Chondrocyte (in vitro differentiated cells): ENCODE results near the gene CEP89. TPM values are rescaled to one million over a fixed set of nuclear protein-coding genes. Genes with fewer than 3 reads are reported as not detected.

Source experiments
- DNase-seq: peaks from one replicate; pipeline ENCODE4 v3.0.0; 2021; ENCODE audit warnings: mixed read lengths, low spot score
- H3K27ac Mint-ChIP-seq: one replicate; pipeline ENCODE4 v1.8.0; 2021; ENCODE audit warnings: mild to moderate bottlenecking, moderate library complexity, mixed read lengths; ENCODE audit not compliant: unreplicated experiment
- H3K27me3 Mint-ChIP-seq: 2 replicates; pipeline ENCODE4 v1.8.0; 2021; ENCODE audit warnings: low read depth, mixed read lengths
- H3K36me3 Mint-ChIP-seq: 2 replicates; pipeline ENCODE4 v1.8.0; 2021; ENCODE audit warnings: low read depth, mixed read lengths
- H3K4me1 Mint-ChIP-seq: 2 replicates; pipeline ENCODE4 v1.8.0; 2021; ENCODE audit warnings: low read depth, mild to moderate bottlenecking, mixed read lengths
- H3K4me3 Mint-ChIP-seq: one replicate; pipeline ENCODE4 v1.8.0; 2021; ENCODE audit warnings: mild to moderate bottlenecking, moderate library complexity, mixed read lengths; ENCODE audit not compliant: unreplicated experiment
- H3K9me3 Mint-ChIP-seq: 2 replicates; pipeline ENCODE4 v1.8.0; 2021; ENCODE audit warnings: low read depth, mixed read lengths
- CTCF ChIP-seq: fragments of 200-600 bp; sonication (generic); IDR thresholded peaks from 2 replicates; pipeline ENCODE4 v1.5.0; 2021; ENCODE audit warnings: antibody characterized with exemption, mild to moderate bottlenecking, moderate library complexity
- total RNA-seq: library from RNA; stranded (reverse); gene quantifications from 3 replicates; pipeline ENCODE4 v1.2.1, GENCODE V29; 2021

Gene CEP89
- total RNA-seq, 1 donor from 2014 or later, result 29.8 TPM

DNA sequence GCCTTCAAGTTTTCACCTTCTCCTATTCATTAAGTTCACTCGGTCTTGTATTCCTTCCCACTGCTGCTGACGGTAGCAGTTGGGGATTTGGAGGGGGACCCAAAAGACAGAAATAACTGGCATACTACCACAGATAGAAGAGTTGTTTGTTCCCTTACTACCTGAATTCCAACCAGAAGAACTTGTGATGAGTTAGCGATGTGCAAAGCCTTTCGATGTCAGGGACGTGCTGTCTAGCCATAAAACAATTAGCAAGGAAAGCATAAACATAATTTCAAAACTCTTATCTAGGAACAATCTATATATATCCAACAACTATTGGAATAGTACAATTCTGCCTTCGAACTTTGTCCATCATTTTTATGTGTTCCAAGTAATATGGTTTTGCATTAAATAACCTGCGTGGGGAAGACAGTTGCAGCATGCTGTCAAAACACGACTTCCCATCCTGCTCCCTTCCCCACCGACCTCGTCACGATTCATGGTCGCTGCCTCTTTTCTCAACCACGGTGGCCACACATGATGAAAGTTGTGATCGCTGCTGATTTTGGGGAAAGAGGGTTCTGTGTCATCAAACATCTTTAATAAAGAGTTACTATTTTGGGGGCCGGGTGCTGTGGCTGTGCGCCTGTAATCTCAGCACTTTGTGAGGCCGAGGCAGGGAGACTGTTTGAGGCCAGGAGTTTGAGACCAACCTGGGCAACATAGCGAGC, 98.4 kb downstream of the CEP89 start:
- H3K4me3 Mint-ChIP-seq, result no peak overlapping the region
- no peak overlapping the region for H3K27ac Mint-ChIP-seq
- H3K9me3 Mint-ChIP-seq, result no peaks in the 10 kb centered on the region
- peaks cover 5% of the 10 kb centered on the region for H3K36me3 Mint-ChIP-seq
- no peak for DNase-seq
- no peaks in the 10 kb centered on the region for H3K27me3 Mint-ChIP-seq
- H3K4me1 Mint-ChIP-seq, result no peaks in the 10 kb centered on the region
- TF ChIP-seq CTCF, result no peak

GRCh38 chr19:32872391-32872790, 99.4 kb downstream of the CEP89 start:
- no peak for DNase-seq
- H3K27me3 Mint-ChIP-seq, result no peaks in the 10 kb centered on the region
- no peaks in the 10 kb centered on the region for H3K9me3 Mint-ChIP-seq
- TF ChIP-seq CTCF, result no peak
- no peaks in the 10 kb centered on the region for H3K4me1 Mint-ChIP-seq
- H3K4me3 Mint-ChIP-seq, result no peak overlapping the region
- no peak overlapping the region for H3K27ac Mint-ChIP-seq
- no peaks in the 10 kb centered on the region for H3K36me3 Mint-ChIP-seq

DNA sequence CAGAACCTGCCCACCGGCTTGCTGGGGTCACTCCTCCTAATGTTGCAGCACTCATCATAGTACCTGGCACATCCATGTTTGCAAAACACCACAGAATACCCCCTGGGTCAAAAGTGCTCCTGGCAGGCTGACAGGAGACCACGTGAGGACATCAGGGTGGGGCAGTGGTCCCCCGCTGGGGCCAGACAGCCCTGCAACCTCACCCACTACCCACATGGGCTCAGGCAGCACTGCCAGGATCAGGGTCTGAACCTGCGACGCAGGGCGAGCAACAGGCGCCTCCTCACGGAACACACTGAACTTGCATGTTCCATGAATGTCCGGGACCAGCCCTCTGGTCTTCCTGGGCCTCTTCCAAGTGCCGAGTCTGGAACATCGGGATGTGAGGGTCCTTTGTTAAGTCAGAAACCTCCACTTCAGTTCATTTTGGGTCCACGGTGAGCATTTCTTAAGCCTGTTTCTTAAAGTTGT, 100.7 kb downstream of the CEP89 start:
- H3K27me3 Mint-ChIP-seq, result no peaks in the 10 kb centered on the region
- no peaks in the 10 kb centered on the region for H3K9me3 Mint-ChIP-seq
- peak; percentile 82 for DNase-seq
- no peaks in the 10 kb centered on the region for H3K4me1 Mint-ChIP-seq
- no peak overlapping the region for H3K27ac Mint-ChIP-seq
- H3K36me3 Mint-ChIP-seq, result no peaks in the 10 kb centered on the region
- no peak for TF ChIP-seq CTCF
- H3K4me3 Mint-ChIP-seq, result no peak overlapping the region

DNA sequence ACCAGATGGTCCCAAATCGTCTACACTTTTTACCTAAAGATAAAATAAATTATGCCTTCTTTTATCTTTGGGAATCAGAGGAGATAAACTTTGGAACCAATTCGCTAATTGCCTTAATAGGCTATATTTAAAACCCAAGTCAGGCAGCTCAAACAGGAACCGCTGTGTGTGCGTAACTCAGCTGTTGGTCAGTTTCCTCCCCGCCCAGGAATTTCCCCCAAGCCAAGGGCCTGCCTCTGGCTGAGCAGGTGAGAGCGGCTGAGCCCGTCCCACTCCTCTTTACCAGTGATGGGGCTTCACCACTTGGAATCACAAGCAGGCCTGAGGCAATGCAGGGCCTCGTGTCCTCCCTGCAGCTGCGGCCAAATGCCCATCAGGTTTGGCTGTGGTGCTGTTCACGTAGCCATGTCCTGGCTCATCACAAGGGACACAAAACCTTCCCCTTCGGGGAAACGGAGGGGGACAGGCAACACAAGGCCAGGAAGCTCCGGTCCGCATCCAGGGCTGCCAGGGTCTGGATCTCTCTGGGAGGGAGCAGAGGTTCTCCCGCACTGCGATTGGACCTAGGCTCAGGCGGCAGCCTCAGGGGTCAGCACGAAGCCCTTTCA, 101.7 kb downstream of the CEP89 start:
- no peaks in the 10 kb centered on the region for H3K4me1 Mint-ChIP-seq
- no peak overlapping the region for H3K27ac Mint-ChIP-seq
- no peak for TF ChIP-seq CTCF
- H3K36me3 Mint-ChIP-seq, result no peaks in the 10 kb centered on the region
- H3K9me3 Mint-ChIP-seq, result no peaks in the 10 kb centered on the region
- peak; percentile 59 for DNase-seq
- no peak overlapping the region for H3K4me3 Mint-ChIP-seq
- no peaks in the 10 kb centered on the region for H3K27me3 Mint-ChIP-seq

- TF ChIP-seq CTCF, result no peak
- H3K27ac Mint-ChIP-seq, result no peak within 1 kb of the TSS
- no peak within 1 kb of the TSS for H3K4me3 Mint-ChIP-seq
- no peaks in the 10 kb centered on the region for H3K9me3 Mint-ChIP-seq
- DNase-seq, result peak; percentile 60
- H3K36me3 Mint-ChIP-seq, result no peaks in the 10 kb centered on the region
- no peaks in the 10 kb centered on the region for H3K4me1 Mint-ChIP-seq
- H3K27me3 Mint-ChIP-seq, result no peaks in the 10 kb centered on the region
Observed at GRCh38 chr19:32869369-32869965, 102.3 kb downstream of the CEP89 start, which contains the start of gene SLC7A9. Gene SLC7A9, minus strand, starts transcription at chr19:32869767. Its CDS starts 1,233 bp downstream, at chr19:32868534.
